ENCODE results near the gene DISC1. TPM values are rescaled to one million over a fixed set of nuclear protein-coding genes. Genes with fewer than 3 reads are reported as not detected.
A peak's percentile ranks its signal among the peaks of the same experiment; 100 is the strongest.
"Not testable (repeated sequence)": the region's sequence is repeated elsewhere in the genome, so short reads cannot be mapped to it uniquely, and the experiment has no call there.

The DISC1 gene
- total and polyA plus RNA-seq, 7 experiments from 2014 or later, result 7.8 to 33.8 (median 17.1) TPM

DNA sequence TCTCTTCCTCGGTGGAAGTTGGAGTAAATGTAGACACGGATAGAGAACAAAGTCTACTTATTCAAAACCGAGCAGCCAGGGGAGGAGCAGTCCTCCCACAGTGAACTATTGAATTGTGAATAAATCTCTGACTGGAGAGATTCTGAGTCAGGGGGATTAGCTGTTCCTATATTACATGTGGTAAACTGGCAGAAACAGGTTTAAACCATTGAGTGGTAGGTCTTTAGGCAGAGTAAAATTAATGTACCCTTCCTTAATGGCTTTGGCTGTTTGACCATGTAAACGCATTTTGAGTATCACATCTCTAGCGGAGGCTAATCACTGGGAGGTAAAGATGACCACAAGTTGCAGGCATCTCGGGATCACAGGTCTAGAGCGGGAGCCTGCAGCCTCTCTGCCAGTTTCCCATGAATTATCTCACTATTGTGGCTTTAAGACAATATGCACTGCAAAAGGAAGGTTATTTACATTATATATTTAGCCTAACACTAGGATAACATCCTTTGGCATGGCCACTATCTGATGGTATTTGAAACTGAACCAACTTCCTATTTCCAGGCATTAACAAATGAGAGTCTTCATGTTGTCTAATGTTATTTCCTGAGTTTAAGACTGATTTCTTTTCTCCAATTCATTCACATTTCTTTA is 7.9 kb upstream of the DISC1 start:
- ChIA-PET CTCF (no interaction called here), POLR2A (no interaction called here)
- peaks cover 0 to 19% (median 3%) of the 10 kb centered on the region in 5 donors for H3K36me3 Mint-ChIP-seq
- H3K9me3 Mint-ChIP-seq, result peaks cover 0 to 17% (median 0%) of the 10 kb centered on the region in 11 donors
- ATAC-seq (no peak), DNase-seq (no peak)
- intact Hi-C loops (cut with micrococcal nuclease), result no loop called here
- peaks cover 14% of the 10 kb centered on the region in 2 donors for H3K4me1 ChIP-seq (ENCODE audit: control insufficient read depth in 2 of 2, insufficient read depth in 2 of 2, low read length in 2 of 2)
- no peaks in the 10 kb centered on the region for H3K9me3 ChIP-seq (ENCODE audit: control insufficient read depth in 2 of 3, low read length in 3 of 3)
- no peaks in the 10 kb centered on the region for H3K36me3 ChIP-seq (ENCODE audit: control insufficient read depth in 2 of 3, insufficient read depth in 3 of 3, low read length in 3 of 3)
- peaks cover 0 to 58% (median 0%) of the 10 kb centered on the region in 5 donors for H3K27me3 Mint-ChIP-seq
- peaks cover 24 to 48% (median 41%) of the 10 kb centered on the region in 7 donors for H3K4me1 Mint-ChIP-seq
- no peak overlapping the region for H3K27ac ChIP-seq (ENCODE audit: low read depth, low read length)
- no peaks in the 10 kb centered on the region for H3K27me3 ChIP-seq (ENCODE audit: control insufficient read depth in 2 of 2, insufficient read depth in 2 of 2, low read length in 2 of 2)
- H3K27ac Mint-ChIP-seq, result no peak overlapping the region
- H3K4me3 ChIP-seq (ENCODE audit: low read length), result no peak overlapping the region
- H3K4me3 Mint-ChIP-seq, result no peak overlapping the region

DNA sequence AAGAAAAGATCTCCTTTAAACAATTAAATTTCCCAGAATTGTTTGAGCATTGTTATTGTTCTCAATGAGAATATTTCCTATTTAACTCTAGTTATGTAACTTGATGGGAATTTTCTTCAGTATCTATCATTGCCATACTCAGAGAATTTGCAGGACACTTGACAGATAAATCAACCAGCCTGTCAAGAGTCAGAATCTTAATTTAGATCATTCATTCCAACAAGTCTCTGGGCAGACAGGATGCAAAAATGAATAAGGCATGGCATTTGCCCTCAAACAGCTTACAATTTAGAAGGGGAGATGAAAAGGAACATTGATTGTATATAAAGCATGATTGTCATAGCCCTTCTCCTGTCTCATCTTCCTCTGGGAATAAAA is 7.3 kb upstream of the DISC1 start:
- ChIA-PET POLR2A (no interaction called here), CTCF (no interaction called here)
- Histone ChIP-seq H3K27me3 (ENCODE audit: control insufficient read depth in 2 of 2, insufficient read depth in 2 of 2, low read length in 2 of 2) (no peaks in the 10 kb centered on the region), H3K4me1 (ENCODE audit: control insufficient read depth in 2 of 2, insufficient read depth in 2 of 2, low read length in 2 of 2) (peaks cover 9% of the 10 kb centered on the region in 2 donors), H3K27ac (ENCODE audit: low read depth, low read length) (no peak overlapping the region), H3K9me3 (ENCODE audit: control insufficient read depth in 2 of 3, low read length in 3 of 3) (no peaks in the 10 kb centered on the region), H3K36me3 (ENCODE audit: control insufficient read depth in 2 of 3, insufficient read depth in 3 of 3, low read length in 3 of 3) (no peaks in the 10 kb centered on the region), H3K4me3 (ENCODE audit: low read length) (no peak overlapping the region)
- Mint-ChIP-seq H3K4me3 (no peak overlapping the region), H3K9me3 (peaks cover 0 to 12% (median 0%) of the 10 kb centered on the region in 11 donors), H3K4me1 (peaks cover 19 to 43% (median 35%) of the 10 kb centered on the region in 7 donors), H3K36me3 (peaks cover 0 to 14% (median 3%) of the 10 kb centered on the region in 5 donors), H3K27me3 (peaks cover 0 to 62% (median 0%) of the 10 kb centered on the region in 5 donors), H3K27ac (no peak overlapping the region)
- DNase-seq (no peak), ATAC-seq (no peak)
- intact Hi-C loops (cut with micrococcal nuclease), result no loop called here

GRCh38 chr1:231625042-231625441 is 1.5 kb upstream of the DISC1 start:
- POLR2A ChIA-PET, result interaction anchor here (1.6 to 2.3 kb wide), 2 partner anchors 13 to 19 kb away, joined by 5 to 11 read pairs; no protein-coding TSS in a partner anchor
- Mint-ChIP-seq H3K27ac (peak overlapping the region in 4 of 9 donors; percentile 60 to 93 (median 90)), H3K27me3 (peaks cover 0 to 49% (median 0%) of the 10 kb centered on the region in 5 donors), H3K4me3 (peak overlapping the region in 6 of 10 donors; percentile 26 to 73 (median 44)), H3K4me1 (peaks cover 15 to 42% (median 34%) of the 10 kb centered on the region in 7 donors)
- CTCF ChIA-PET; H3K36me3 Mint-ChIP-seq; H3K36me3 ChIP-seq (ENCODE audit: control insufficient read depth in 2 of 3, insufficient read depth in 3 of 3, low read length in 3 of 3); ATAC-seq; H3K9me3 ChIP-seq (ENCODE audit: control insufficient read depth in 2 of 3, low read length in 3 of 3); H3K27me3 ChIP-seq (ENCODE audit: control insufficient read depth in 2 of 2, insufficient read depth in 2 of 2, low read length in 2 of 2); H3K9me3 Mint-ChIP-seq; DNase-seq; H3K27ac ChIP-seq (ENCODE audit: low read depth, low read length); H3K4me3 ChIP-seq (ENCODE audit: low read length): not testable (repeated sequence)
- peaks cover 8 to 16% of the 10 kb centered on the region in 2 donors for H3K4me1 ChIP-seq (ENCODE audit: control insufficient read depth in 2 of 2, insufficient read depth in 2 of 2, low read length in 2 of 2)
- intact Hi-C loops (cut with micrococcal nuclease), result loop anchor here in 1 of 2 donors (10.0 kb wide), 2 partner anchors 650 to 980 kb away; partner anchors contain the start of genes ARV1, COG2 and TTC13

DNA sequence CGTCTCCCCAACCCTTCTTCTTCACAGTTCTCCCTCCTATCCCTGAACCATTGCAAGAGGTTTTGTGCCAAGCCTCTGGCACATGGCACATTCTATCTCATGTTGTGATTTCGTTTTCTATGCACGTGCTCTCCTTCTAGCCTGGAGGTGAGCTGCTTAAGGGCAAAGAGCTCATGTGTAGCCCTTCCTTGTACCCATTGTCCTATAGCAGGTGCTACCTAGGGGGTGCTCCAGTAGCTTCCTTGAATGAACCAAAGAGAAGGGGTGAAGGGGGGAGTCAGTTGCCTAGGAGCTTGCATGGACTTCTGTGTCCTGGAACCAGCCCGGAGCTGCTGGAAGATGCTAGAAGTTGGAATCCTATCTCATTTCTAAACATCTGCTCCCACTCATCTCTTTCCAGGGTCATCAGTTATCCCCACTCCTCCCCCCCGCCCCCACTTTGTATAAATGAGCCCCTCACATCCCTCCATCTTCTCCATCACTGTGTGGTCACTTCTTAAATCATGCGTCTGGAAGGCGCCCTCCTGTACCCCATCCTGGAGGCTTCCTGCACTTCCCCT is 535 bp upstream of the DISC1 start:
- POLR2A ChIA-PET, result interaction anchor here (0.5 to 2.3 kb wide), 6 partner anchors 9 to 288 kb away, joined by 3 to 11 read pairs (median 5); partner anchors contain the start of genes EXOC8 and SPRTN
- H3K9me3 ChIP-seq (ENCODE audit: control insufficient read depth in 2 of 3, low read length in 3 of 3), result no peaks in the 10 kb centered on the region

GRCh38 chr1:231626951-231627614 is 493 bp downstream of the DISC1 start:
- H3K27ac ChIP-seq (ENCODE audit: low read depth, low read length), result peak overlapping the region; percentile 60
- H3K27me3 ChIP-seq (ENCODE audit: control insufficient read depth in 2 of 2, insufficient read depth in 2 of 2, low read length in 2 of 2), result no peaks in the 10 kb centered on the region
- H3K4me1 ChIP-seq (ENCODE audit: control insufficient read depth in 2 of 2, insufficient read depth in 2 of 2, low read length in 2 of 2), result peaks cover 8 to 16% of the 10 kb centered on the region in 2 donors
- POLR2A ChIA-PET, result interaction anchor here (0.6 to 2.3 kb wide), 6 partner anchors 10 to 289 kb away, joined by 3 to 11 read pairs (median 4); partner anchors contain the start of genes EXOC8 and SPRTN
- H3K4me3 ChIP-seq (ENCODE audit: low read length), result peak overlapping the region; percentile 74
- Mint-ChIP-seq H3K36me3 (peaks cover 0 to 4% (median 0%) of the 10 kb centered on the region in 5 donors), H3K4me1 (peaks cover 17 to 56% (median 42%) of the 10 kb centered on the region in 7 donors), H3K4me3 (peak overlapping the region; percentile 88 to 98 (median 94)), H3K27me3 (peaks cover 0 to 32% (median 0%) of the 10 kb centered on the region in 5 donors), H3K9me3 (peaks cover 0 to 2% (median 0%) of the 10 kb centered on the region in 11 donors), H3K27ac (peak overlapping the region; percentile 77 to 94 (median 90))
- intact Hi-C loops (cut with micrococcal nuclease), result loop anchor here (1.0 to 10.0 kb wide), 7 partner anchors 9 to 982 kb away; partner anchors contain the start of genes TSNAX (in 2 of the 2), ARV1 (in 1 of the 2), COG2 (in 1 of the 2) and SPRTN (in 1 of the 2)
- peaks cover 0 to 4% (median 0%) of the 10 kb centered on the region in 3 experiments for H3K36me3 ChIP-seq (ENCODE audit: control insufficient read depth in 2 of 3, insufficient read depth in 3 of 3, low read length in 3 of 3)
- CTCF ChIA-PET, result no interaction called here
- ATAC-seq (peak; percentile 65), DNase-seq (peak; percentile 14 to 51 (median 45))
- H3K9me3 ChIP-seq (ENCODE audit: control insufficient read depth in 2 of 3, low read length in 3 of 3), result no peaks in the 10 kb centered on the region

More for the DNA sequence above, 535 bp upstream of the DISC1 start:
- H3K4me1 Mint-ChIP-seq, result peaks cover 14 to 52% (median 42%) of the 10 kb centered on the region in 7 donors
- H3K4me3 Mint-ChIP-seq, result peak overlapping the region; percentile 87 to 98 (median 94)
- H3K27me3 ChIP-seq (ENCODE audit: control insufficient read depth in 2 of 2, insufficient read depth in 2 of 2, low read length in 2 of 2), result no peaks in the 10 kb centered on the region
- peak in 5 of 9 donors; percentile 14 to 22 (median 18) for DNase-seq
- H3K36me3 ChIP-seq (ENCODE audit: control insufficient read depth in 2 of 3, insufficient read depth in 3 of 3, low read length in 3 of 3), result peaks cover 0 to 4% (median 0%) of the 10 kb centered on the region in 3 experiments
- peaks cover 0 to 41% (median 0%) of the 10 kb centered on the region in 5 donors for H3K27me3 Mint-ChIP-seq
- peaks cover 0 to 4% (median 0%) of the 10 kb centered on the region in 5 donors for H3K36me3 Mint-ChIP-seq
- H3K9me3 Mint-ChIP-seq, result peaks cover 0 to 2% (median 0%) of the 10 kb centered on the region in 11 donors
- H3K4me3 ChIP-seq (ENCODE audit: low read length), result peak overlapping the region; percentile 74
- peak; percentile 29 for ATAC-seq
- intact Hi-C loops (cut with micrococcal nuclease), result loop anchor here (1.0 to 10.0 kb wide), 6 partner anchors 14 to 981 kb away; partner anchors contain the start of genes TSNAX (in 2 of the 2), ARV1 (in 1 of the 2), COG2 (in 1 of the 2) and SPRTN (in 1 of the 2)
- H3K27ac Mint-ChIP-seq, result peak overlapping the region; percentile 77 to 97 (median 92)
- H3K27ac ChIP-seq (ENCODE audit: low read depth, low read length), result peak overlapping the region; percentile 60
- CTCF ChIA-PET, result interaction anchor here (1.0 kb wide), 1 partner anchor 8 kb away, joined by 5 read pairs; no protein-coding TSS in a partner anchor
- H3K4me1 ChIP-seq (ENCODE audit: control insufficient read depth in 2 of 2, insufficient read depth in 2 of 2, low read length in 2 of 2), result peaks cover 8 to 16% of the 10 kb centered on the region in 2 donors
